Spinal cord (tissue), 10 donors: Measurements from ENCODE around the gene ZC2HC1B. TPM values are rescaled to one million over a fixed set of nuclear protein-coding genes. Genes with fewer than 3 reads are reported as not detected.
A peak's percentile ranks its signal among the peaks of the same experiment; 100 is the strongest.

Experiments
- DNase-seq, 6 donors: peaks; one replicate each; pipeline versions ENCODE4 v3.0.0 to v3.0.0-alpha.2; 2013 to 2015; ENCODE audit warnings: low spot score in 6 of 6, low read depth in 4 of 6
- H3K27ac ChIP-seq: one replicate; pipeline ENCODE4 v1.5.1; 2013; ENCODE audit warnings: low read depth, low read length, control low read depth
- H3K27me3 ChIP-seq: one replicate; pipeline ENCODE4 v1.6.1; 2013; ENCODE audit warnings: low read length; ENCODE audit not compliant: control insufficient read depth, insufficient read depth
- H3K36me3 ChIP-seq: one replicate; pipeline ENCODE4 v1.6.1; 2013; ENCODE audit warnings: low read length; ENCODE audit not compliant: control insufficient read depth, insufficient read depth
- H3K4me1 ChIP-seq: one replicate; pipeline ENCODE4 v1.6.1; 2013; ENCODE audit warnings: low read length; ENCODE audit not compliant: control insufficient read depth, insufficient read depth
- H3K4me3 ChIP-seq: one replicate; pipeline ENCODE4 v1.5.1; 2013; ENCODE audit warnings: low read depth, low read length, control low read depth
- H3K9me3 ChIP-seq: one replicate; pipeline ENCODE4 v1.6.1; 2013; ENCODE audit warnings: low read length; ENCODE audit not compliant: control insufficient read depth, insufficient read depth
- WGBS: methylation state at CpG from one replicate; pipeline ENCODE4 v1.1.5; 2013; ENCODE audit warnings: missing lambda C conversion rate; ENCODE audit not compliant: insufficient coverage; 5-methylcytosine and 5-hydroxymethylcytosine counted together
- polyA plus RNA-seq, 2 donors: library from polyadenylated mRNA; unstranded; fragments of 120-200 nt; gene quantifications; one replicate each; pipeline ENCODE4 v1.2.1, GENCODE V29; 2013; ENCODE audit not compliant: insufficient read length in 2 of 2
- total RNA-seq, 2 donors: library from RNA; depleted of rRNA in 1 of 2; stranded (reverse); fragments of 120-200 nt in 1 of 2; fragments of >200 nt in 1 of 2; gene quantifications; one replicate each; pipeline versions ENCODE4 v1.2.3 to v1.2.4, GENCODE V29; 2013 to 2014
- donor health status: healthy.

ZC2HC1B gene
- total and polyA plus RNA-seq, 4 donors = 0.17 TPM; not detected in 3

GRCh38 chr6:143965503-143966171, 101.4 kb downstream of the ZC2HC1B start:
- no peaks in the 10 kb centered on the region for H3K9me3 ChIP-seq
- WGBS = 75% methylated on average over 5 of the region's 6 CpGs
- no peaks in the 10 kb centered on the region for H3K27me3 ChIP-seq
- no peak overlapping the region for H3K27ac ChIP-seq
- H3K4me1 ChIP-seq = no peaks in the 10 kb centered on the region
- no peak overlapping the region for H3K4me3 ChIP-seq
- H3K36me3 ChIP-seq = no peaks in the 10 kb centered on the region
- peak in 1 of 6 donors; percentile 16 for DNase-seq

DNA sequence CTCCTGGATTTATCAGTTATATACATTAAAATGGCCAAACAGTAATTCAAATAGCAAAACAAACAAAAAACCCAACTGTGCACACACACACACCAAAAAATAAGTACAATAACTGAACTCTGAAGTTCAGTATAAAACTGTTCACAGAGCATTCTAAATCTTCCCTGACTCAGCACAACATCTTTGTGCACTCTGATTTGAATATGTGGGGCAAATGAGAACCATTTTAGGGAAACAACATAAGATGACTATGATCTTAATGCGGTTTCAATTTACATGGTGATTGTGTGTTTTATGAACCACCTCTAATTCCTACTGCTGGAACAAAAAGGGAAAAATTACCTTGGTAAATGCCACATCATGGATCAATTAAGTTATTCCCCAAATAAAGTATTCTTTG, 102.0 kb downstream of the ZC2HC1B start:
- no CpG with 5 or more reads among the region's 1 CpG for WGBS
- Histone ChIP-seq H3K9me3 (no peaks in the 10 kb centered on the region), H3K36me3 (no peaks in the 10 kb centered on the region), H3K4me3 (no peak overlapping the region), H3K4me1 (no peaks in the 10 kb centered on the region), H3K27ac (no peak overlapping the region), H3K27me3 (no peaks in the 10 kb centered on the region)
- DNase-seq = peak in 1 of 6 donors; percentile 59

GRCh38 chr6:143967706-143968376, 103.6 kb downstream of the ZC2HC1B start:
- Histone ChIP-seq H3K9me3 (no peaks in the 10 kb centered on the region), H3K27me3 (no peaks in the 10 kb centered on the region), H3K36me3 (no peaks in the 10 kb centered on the region), H3K4me1 (no peaks in the 10 kb centered on the region), H3K4me3 (no peak overlapping the region), H3K27ac (no peak overlapping the region)
- WGBS = no CpG with 5 or more reads among the region's 5 CpGs
- DNase-seq = no peak

GRCh38 chr6:143969077-143969476, 104.8 kb downstream of the ZC2HC1B start:
- WGBS = no CpG with 5 or more reads among the region's 2 CpGs
- H3K9me3 ChIP-seq = no peaks in the 10 kb centered on the region
- no peaks in the 10 kb centered on the region for H3K27me3 ChIP-seq
- peaks cover 4% of the 10 kb centered on the region for H3K4me1 ChIP-seq
- no peak overlapping the region for H3K27ac ChIP-seq
- no peak for DNase-seq
- no peak overlapping the region for H3K4me3 ChIP-seq
- H3K36me3 ChIP-seq = no peaks in the 10 kb centered on the region

DNA sequence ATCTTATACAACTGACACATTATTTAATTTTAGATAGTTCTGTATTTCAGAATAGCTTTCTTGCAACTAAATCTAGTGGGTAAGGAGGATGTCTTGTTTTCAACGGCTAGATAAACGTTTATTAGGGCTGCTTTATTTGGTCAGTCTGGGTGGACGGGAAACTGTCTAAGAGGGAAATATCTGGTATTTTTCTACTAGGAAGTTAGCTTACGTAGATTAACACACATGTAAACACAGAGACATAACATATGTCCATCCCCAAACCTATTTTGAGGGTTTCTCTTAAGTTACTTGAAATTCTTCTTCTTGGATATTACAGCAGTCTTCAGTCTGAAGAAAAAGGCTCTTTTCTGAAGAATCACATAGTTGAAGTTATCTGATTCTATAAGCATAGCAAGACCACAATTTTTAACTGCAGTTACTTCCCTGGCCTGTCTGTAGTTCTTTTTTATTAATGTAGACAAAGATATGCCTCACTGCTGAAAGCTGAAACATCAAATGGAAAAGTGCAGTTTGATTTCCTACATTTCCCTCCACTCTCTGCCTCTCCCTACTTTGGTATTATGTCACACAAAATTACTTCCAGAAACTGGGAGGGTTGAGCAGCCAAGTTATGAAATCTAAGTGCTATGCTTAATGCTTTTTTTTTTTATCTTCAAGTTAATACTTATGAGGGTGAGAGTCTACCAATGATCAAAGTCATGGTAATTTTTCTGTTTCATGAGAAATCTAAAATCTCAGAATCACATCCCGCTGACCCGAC, 106.4 kb downstream of the ZC2HC1B start:
- no peak overlapping the region for H3K27ac ChIP-seq
- H3K9me3 ChIP-seq = no peaks in the 10 kb centered on the region
- no peak overlapping the region for H3K4me3 ChIP-seq
- no peak for DNase-seq
- WGBS = no CpG with 5 or more reads among the region's 6 CpGs
- H3K36me3 ChIP-seq = no peaks in the 10 kb centered on the region
- H3K27me3 ChIP-seq = no peaks in the 10 kb centered on the region
- H3K4me1 ChIP-seq = peaks cover 4% of the 10 kb centered on the region

- DNase-seq = peak in 1 of 6 donors; percentile 29
- Histone ChIP-seq H3K4me3 (no peak overlapping the region), H3K27ac (no peak overlapping the region), H3K36me3 (no peaks in the 10 kb centered on the region), H3K4me1 (peaks cover 4% of the 10 kb centered on the region), H3K9me3 (no peaks in the 10 kb centered on the region), H3K27me3 (no peaks in the 10 kb centered on the region)
- WGBS = no CpG with 5 or more reads among the region's 4 CpGs
These were observed 107.4 kb downstream of the ZC2HC1B start for GRCh38 chr6:143971482-143972205.

DNA sequence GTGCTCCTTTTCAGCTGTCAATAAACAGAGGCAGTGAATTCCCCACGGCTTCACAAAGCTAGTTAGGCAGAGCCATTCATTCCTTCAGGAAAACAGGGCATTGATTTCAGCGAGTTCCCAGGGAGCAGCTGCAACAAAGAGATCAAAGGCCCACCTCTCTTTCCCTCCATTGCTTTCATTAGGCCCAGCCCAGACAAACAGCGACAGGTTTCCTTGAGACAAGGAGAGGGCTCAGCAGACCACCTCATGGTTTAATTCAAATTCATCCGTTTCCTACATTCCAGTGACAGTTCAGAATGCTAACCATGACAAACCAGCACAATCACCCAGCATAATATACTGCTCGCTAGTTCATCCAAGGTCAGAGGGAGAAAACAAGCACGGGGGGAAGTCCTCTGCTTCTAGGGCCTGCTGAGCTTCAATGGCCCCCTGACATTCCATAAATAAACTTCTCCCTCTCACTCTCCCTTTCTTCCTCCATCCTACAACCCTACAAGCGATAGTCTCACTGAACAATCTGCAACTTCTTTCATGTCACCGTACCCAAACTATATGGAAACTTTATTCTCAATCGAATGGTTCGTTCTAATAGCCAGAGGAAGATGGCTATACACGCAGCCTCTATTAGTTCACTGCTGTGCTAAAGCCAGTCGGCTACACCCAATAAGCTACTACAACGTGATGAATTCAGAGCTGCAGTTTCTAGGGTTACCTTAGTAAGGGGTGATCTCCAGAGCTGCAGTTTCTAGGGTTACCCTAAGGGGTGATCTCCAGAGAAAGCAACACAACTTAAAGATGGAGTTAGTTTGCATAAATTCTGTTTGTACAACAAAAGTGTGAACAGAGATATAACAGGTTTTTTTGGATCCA, 109.1 kb downstream of the ZC2HC1B start:
- Histone ChIP-seq H3K4me3 (no peak overlapping the region), H3K4me1 (peaks cover 4% of the 10 kb centered on the region), H3K9me3 (no peaks in the 10 kb centered on the region), H3K36me3 (no peaks in the 10 kb centered on the region), H3K27ac (no peak overlapping the region), H3K27me3 (no peaks in the 10 kb centered on the region)
- 22% methylated on average over 10 of the region's 13 CpGs for WGBS
- DNase-seq = peak in 3 of 6 donors; percentile 20 to 84 (median 68)

- Histone ChIP-seq H3K36me3 (no peaks in the 10 kb centered on the region), H3K9me3 (no peaks in the 10 kb centered on the region), H3K4me3 (no peak overlapping the region), H3K27ac (no peak overlapping the region), H3K27me3 (no peaks in the 10 kb centered on the region), H3K4me1 (peaks cover 4% of the 10 kb centered on the region)
- no CpG with 5 or more reads among the region's 8 CpGs for WGBS
- no peak for DNase-seq
These were observed 109.8 kb downstream of the ZC2HC1B start for GRCh38 chr6:143974089-143974488.
